Measurements from ENCODE around the gene JAM2.

DNA sequence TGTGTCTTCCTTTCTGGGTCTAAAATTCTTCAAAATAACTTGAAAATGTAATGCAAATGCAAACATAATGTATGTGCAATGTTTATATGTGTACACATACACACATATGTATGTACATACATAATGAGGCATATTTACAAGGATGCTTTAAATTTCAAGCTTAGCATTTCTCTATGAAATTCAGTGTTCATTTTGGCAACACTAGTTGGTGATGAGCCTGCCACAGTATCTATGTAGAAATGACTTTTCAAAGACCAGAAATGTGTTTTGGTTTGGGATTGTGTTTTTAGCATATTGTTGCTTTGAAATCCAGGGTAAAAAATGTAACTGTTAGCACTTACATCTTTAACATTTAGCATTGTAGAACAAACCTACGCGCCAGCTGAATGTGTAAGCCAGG is 105.8 kb downstream of the JAM2 start:
- TF ChIP-seq, protein P1, sequence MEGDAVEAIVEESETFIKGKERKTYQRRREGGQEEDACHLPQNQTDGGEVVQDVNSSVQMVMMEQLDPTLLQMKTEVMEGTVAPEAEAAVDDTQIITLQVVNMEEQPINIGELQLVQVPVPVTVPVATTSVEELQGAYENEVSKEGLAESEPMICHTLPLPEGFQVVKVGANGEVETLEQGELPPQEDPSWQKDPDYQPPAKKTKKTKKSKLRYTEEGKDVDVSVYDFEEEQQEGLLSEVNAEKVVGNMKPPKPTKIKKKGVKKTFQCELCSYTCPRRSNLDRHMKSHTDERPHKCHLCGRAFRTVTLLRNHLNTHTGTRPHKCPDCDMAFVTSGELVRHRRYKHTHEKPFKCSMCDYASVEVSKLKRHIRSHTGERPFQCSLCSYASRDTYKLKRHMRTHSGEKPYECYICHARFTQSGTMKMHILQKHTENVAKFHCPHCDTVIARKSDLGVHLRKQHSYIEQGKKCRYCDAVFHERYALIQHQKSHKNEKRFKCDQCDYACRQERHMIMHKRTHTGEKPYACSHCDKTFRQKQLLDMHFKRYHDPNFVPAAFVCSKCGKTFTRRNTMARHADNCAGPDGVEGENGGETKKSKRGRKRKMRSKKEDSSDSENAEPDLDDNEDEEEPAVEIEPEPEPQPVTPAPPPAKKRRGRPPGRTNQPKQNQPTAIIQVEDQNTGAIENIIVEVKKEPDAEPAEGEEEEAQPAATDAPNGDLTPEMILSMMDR (IDR thresholded peaks at IDR 0.05): no peak
- TF ChIP-seq POLR2A (IDR thresholded peaks at IDR 0.05): no peak
